ENCODE data around the gene RAB26.
A peak's percentile ranks its signal among the peaks of the same experiment; 100 is the strongest.
"Not testable (repeated sequence)": the region's sequence is repeated elsewhere in the genome, so short reads cannot be mapped to it uniquely, and the experiment has no call there.

Gene RAB26

DNA sequence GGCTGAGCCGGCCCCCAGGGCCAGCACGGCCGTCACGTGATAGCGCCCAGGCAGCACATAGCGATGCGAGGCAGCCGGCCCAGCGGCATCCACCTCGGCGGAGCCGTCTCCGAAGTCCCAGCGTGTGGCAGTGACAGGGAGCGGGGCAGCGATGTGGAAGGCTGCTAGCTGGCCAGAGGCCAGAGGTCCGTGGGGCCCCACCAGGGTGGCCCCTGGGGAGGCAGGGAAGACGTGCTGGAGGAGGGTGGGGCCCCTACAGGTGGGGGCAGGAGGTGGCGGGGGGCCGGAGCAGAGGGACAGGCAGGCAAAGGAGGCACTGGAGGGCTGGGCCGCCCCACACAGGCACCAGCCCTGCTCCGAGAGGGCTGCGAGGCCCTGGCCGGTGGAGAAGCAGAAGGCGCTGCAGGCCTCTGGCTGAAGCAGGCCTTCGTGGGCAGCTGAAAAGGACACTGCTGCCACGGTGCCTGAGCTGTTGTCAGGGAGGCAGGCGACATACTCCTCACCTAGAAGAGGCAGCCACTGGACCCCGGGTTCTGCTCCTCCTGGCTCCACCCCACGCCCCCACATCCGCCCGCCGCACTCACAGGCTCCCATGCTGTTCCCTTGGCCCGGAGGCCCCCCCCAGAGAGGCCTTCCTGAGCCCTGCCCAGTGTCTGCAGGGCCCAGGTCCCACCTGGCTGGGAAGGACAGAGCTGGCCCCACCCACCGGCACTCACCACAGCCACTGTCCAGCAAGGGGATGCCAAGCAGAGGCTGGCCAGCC lies 30.3 kb upstream of the RAB26 start:
- not testable (repeated sequence) for DNase-seq

DNA sequence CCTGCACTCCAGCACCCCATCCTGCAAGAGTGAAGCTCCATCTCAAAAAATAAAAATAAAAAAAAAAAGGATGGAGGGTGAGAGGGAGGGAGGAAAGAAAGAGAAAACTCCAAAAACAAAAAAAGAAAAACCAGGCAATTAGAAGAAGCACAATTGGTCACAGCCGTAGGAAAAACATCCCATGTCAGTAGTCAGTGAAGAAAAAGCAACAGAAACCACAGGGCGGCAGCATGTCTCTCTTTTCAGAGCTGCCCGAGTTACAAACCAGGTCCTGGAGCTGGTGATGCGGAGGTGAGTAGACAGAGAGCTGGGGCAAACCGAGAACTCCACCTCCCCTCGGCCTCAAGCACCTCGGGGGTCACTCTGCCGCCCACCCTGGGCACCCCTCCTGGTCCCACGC lies 27.1 kb upstream of the RAB26 start:
- not testable (repeated sequence) for DNase-seq

GRCh38 chr16:2121853-2122252 lies 26.6 kb upstream of the RAB26 start:
- DNase-seq: no peak

DNA sequence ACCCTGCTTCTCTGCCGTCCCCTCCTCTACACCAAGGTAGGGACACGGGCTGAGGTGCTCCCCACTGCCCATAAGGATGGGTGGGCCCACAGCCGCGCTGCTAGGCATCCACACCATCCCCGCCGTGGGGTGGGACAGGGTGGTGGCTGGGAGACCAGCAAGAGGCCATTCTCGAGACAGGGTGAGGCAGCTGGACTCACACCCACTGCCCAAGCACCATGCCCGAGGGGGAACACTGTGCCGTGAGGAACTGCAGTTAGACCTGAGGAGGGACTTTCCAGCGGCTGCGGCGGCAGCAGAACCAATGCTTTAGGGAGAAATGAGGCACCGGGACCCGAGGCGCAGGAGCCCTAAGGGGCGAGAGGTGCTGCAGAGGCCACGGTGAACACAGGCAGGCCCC lies 26.0 kb upstream of the RAB26 start:
- DNase-seq: no peak

DNA sequence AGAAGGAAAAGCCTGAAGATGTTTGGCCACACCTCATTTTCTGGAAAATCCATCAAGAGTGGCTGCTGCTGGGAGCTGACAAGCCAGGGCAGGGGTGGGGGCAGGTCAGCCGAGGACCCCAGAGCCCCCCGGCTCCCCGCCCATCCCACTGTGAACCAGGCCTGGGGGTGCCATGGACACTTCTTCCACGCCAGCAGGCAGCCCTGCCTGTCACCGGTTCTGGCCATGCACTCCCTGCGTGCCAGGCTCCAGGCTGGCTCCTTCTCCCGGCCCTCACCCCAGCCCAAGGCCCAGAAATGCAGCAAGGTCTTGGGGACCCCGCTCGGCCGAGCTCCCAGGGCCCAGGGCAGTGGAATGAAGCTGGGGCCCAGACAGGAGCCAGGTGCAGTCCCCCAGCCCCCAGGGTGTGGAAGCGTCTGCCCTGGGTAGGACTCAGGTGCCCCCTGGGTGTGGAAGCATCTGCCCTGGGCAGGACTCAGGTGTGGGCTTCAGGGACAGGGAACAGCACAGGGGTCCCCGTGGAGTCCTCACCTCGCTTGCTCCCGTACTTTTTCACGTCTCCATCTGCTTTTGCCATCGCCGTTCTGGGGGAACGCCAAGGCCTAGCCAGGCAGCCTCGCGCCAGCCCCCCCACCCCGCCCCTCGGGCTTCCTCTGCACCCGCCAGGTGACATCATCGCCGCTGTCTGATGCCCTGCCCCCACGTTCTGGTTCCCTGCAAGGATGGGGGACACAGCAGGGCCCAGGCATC lies 25.3 kb upstream of the RAB26 start:
- not testable (repeated sequence) for DNase-seq

DNA sequence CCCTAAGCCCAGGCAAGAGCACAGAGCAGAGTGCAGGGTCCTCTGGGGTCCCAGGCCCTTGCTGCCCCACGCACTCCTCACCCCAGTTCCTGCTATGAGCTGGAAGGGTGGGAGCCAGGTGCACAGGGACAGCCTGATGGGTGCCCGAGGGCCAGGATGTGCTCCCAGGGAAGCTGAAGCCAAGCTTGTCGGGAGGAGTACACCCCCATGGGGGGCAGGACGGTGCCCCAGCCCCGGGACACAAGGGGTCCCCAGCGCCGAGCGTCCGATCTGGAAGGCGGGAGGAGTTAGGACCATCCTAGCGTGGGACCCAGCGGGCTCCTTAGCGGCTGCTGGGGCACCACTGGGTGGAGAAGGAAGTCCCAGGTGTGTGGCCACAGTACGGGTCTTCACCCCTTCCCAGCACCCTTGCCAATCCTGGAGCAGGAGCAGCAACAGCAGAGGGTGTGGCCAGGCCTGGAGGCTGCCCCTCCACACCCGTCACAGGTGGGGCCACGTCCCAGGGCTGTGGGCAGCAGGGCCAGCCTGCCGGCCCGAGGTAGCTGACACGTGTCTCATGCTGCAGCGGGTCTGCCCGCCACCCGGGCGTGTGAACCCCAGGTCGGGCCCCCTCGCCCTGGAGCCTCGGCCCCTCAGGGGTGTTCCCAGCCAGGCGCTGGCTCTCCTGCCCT lies 24.6 kb upstream of the RAB26 start:
- DNase-seq: peak; percentile 6

DNA sequence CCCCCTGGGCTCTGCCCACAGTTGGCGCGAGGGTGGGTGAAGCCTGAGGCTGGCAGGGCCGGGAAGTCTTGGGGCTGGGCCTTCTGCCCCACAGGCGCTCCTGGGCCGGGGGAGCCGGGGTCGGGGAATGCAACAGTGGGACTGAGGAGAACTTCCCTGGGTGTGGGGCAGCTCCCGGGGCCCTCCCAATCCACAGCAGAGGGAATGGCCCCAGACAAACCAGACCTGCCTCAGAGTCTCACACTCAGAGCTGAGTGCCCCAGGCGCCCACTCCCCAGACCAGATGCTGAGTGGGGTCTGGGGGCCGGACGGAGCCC lies 24.1 kb upstream of the RAB26 start:
- not testable (repeated sequence) for DNase-seq

DNA sequence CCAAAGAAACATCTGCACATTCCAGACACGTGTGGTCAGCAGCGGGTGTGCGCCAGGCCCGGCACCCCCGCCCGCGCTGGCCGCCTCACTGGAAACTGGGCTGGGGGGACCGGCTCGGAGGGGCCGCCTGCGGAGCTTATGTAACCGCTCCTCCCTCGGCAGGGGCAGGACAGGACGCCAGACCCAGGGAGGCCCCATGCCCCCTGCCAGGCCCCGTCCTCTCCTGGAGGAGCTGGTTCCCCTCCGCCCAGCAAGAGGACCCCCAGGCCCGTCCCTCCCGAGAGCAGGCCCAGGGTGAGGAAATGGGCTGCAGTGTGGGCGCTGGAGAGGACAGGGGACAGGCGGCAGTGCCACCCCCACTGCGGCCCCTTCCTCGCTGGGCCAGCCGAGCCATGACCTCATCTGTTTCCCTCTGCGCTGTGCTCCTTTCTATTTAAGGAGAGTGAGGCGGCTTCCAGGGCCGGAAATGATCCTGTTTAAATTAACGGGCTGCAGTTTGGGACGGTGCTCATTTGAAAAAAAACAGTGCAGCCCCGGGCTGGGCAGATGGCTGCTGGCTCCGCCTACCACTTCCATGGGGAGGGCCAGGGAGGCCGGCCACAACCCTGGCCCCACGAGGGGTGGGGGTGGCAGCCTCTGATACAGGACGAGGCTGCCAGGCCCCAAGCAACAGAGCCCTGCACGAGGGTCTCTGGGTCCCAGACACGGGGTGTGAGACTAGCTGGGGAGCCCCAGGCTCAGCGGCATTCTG lies 23.6 kb upstream of the RAB26 start:
- DNase-seq: peak; percentile 75

GRCh38 chr16:2125609-2126008 lies 22.8 kb upstream of the RAB26 start:
- DNase-seq: not testable (repeated sequence)

- DNase-seq: peak; percentile 10
Observed at GRCh38 chr16:2126161-2126743, 22.2 kb upstream of the RAB26 start.

DNA sequence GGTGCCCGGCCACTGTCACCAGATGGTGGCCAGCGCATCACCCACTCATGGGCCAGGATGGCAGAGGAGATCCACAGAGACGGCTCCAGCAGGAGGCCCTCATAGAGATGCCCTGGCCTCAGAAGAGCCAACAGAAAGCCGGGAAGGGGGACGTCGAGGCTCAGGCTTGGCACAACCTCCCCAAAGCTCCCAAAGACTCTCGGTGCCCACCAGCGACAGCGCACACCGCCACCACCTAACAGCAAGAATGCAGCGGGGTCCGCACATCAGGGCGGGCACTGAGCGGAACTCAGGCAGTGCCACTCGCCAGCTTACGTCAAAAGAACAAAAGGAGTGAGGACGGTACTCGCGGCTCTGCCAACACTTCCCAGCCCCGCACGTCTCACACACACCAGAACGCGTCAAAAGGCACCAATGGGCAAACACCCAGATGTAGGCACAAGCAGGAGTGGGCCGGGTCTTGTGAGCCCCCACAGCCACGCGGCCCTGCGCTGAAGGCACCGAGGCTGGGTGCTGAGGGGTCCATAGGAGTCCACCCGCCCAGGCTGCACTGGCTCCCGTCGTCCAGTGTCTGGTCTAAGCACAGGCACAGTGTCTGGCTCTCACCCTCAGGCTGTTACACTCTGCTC lies 21.4 kb upstream of the RAB26 start:
- DNase-seq: not testable (repeated sequence)

DNA sequence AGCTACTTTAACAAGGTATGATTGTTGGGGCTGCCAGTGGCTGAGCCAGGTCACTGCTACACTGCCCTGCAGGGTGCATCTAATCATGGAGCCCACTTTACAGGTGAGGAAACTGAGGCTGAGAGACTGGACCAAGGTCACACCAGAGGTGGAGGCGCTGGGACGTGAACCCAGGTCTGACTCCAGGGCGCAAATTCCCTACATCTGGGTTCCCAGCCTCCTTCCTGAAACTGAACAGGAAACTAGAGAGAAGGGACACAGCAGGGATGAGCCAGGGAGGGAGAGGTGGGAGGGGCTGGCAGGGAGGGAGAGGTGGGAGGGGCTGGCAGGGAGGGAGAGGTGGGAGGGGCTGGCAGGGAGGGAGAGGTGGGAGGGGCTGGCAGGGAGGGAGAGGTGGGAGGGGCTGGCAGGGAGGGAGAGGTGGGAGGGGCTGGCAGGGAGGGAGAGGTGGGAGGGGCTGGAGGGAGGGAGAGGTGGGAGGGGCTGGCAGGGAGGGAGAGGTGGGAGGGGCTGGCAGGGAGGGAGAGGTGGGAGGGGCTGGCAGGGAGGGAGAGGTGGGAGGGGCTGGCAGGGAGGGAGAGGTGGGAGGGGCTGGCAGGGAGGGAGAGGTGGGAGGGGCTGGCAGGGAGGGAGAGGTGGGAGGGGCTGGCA lies 20.7 kb upstream of the RAB26 start:
- DNase-seq: peak; percentile 69

DNA sequence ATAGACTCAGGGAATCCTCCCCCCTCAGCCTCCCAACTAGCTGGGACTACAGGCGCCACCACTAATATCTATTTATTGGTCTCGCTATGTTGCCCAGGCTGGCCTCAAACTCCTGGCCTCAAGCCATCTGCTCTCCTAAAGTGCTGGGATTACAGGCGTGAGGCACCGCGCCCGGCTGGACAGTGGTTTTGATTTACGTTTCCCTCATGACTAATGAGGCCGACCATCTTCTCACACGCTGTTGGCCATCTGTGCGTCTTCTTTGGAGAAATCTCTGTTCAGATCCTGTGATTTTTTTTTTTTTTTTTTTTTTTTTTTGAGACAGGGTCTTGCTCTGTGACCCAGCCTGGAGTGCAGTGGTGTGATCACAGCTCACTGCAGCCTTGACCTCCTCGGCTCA lies 19.2 kb upstream of the RAB26 start:
- DNase-seq: not testable (repeated sequence)

GRCh38 chr16:2129890-2130447 lies 18.5 kb upstream of the RAB26 start:
- DNase-seq: not testable (repeated sequence)

- not testable (repeated sequence) for DNase-seq
Observed at GRCh38 chr16:2133797-2134196, 14.6 kb upstream of the RAB26 start.

GRCh38 chr16:2135071-2135470 lies 13.4 kb upstream of the RAB26 start:
- not testable (repeated sequence) for DNase-seq

- DNase-seq: peak; percentile 88
Observed at GRCh38 chr16:2135770-2136490, 12.5 kb upstream of the RAB26 start, which contains the start of gene PKD1. PKD1 (minus strand) TSS chr16:2135898; CDS start chr16:2135689, 209 bp downstream.

DNA sequence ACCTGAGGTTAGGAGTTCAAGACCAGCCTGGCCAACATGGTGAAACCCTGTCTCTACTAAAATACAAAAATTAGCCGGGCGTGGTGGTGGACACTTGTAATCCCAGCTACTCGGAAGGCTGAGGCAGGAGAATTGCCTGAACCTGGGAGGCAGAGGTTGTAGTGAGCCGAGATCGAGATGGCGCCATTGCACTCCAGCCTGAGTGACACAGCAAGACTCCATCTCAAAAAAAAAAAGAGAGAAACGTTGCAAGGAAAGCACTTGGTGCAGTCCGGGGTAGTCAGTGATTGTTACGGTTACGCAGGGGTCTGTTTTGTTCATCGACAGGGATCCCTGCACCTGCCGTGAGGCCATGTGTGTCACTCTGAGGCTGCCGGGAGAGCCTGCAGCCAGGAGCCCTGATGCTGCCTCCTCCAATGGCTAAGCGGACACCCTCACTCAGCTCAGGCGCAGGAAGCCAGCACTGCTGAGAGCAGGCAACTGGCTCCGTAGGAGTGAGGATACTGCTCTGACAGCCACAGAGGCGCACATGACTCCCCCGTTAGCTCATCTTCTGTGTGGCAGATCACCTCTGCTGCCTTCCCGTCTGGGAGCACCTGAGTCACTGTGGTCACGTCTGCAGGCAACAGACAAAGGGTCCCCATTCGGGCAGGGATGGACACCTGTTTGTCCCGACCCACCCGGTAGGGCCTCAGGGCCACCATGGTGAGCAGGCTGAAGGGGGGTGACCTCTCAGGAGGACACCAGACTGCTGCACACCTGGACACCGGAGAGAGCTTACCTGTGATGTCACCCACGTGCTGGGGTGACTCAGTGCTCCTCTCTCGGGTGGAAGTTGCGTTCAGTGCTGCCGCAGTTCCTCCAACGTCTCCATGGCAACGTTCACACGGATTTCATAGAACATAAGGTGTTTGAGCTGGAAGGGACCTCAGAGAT lies 5.2 kb upstream of the RAB26 start:
- DNase-seq: no peak

DNA sequence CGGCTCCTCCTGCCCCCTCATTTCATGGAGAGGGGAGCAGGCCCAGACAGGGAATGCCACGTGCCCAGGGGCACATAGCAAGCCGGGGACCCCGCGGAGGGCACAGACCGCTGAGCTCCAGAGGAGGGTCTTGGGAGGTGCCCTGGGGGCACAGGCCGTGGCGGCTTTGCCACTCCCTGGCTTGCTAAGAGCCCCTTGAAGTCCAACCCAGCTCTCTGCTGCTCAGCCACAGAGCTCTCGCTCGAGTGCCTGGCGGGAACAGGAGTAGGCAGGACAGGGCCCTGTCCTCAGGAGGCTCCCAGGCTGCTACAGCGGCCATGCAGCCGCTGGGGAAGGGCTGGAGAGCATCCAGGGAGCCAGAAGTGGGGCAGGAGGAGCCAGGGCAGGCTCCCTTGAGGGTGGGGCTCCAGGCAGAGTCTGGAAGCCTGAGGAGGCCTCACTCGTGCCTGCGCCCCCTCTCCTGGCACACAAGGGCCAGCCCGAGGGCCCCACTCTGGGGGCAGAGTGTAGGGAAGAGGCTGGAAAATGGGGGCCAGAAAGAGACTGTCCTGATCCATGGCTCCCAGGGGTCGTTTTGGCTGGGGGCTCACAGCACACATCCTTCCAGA lies 4.4 kb upstream of the RAB26 start:
- DNase-seq: no peak

All from DMS153 (cell line).